Gastrocnemius medialis (tissue), 4 donors: ENCODE measurements around the gene CCSER2. TPM values are rescaled to one million over a fixed set of nuclear protein-coding genes. Genes with fewer than 3 reads are reported as not detected.

Source experiments
- ATAC-seq, 2 donors: fragments of 150-250 bp; one replicate each; pipeline ENCODE4 v1.9.1; 2016
- DNase-seq, 2 donors: peaks; one replicate each; pipeline ENCODE4 v3.0.0-alpha.2; 2019
- H3K27ac ChIP-seq, 4 donors: fragments of 200-600 bp; sonication (generic); 1 replicate in 1 of 4; 2 replicates in 3 of 4; pipeline ENCODE4 v1.5.1; 2016 to 2018; ENCODE audit warnings: mild to moderate bottlenecking in 2 of 4, moderate library complexity in 1 of 4
- H3K27me3 ChIP-seq, 3 donors: fragments of 200-600 bp; sonication (generic) in 2 of 3; 1 replicate in 1 of 3; 2 replicates in 2 of 3; pipeline versions ENCODE4 v1.5.1 to v1.6.0; 2016 to 2019; ENCODE audit warnings: mild to moderate bottlenecking in 1 of 3, moderate library complexity in 1 of 3
- H3K36me3 ChIP-seq, 2 donors: fragments of 200-600 bp; sonication (generic) in 1 of 2; one replicate each; pipeline ENCODE4 v1.5.1; 2017 to 2018
- H3K4me1 ChIP-seq, 2 donors: fragments of 200-600 bp; sonication (generic) in 1 of 2; one replicate each; pipeline ENCODE4 v1.5.1; 2016 to 2017; ENCODE audit warnings: mild to moderate bottlenecking in 2 of 2
- H3K4me3 ChIP-seq, 4 donors: fragments of 200-600 bp; sonication (generic) in 3 of 4; 1 replicate in 1 of 4; 2 replicates in 3 of 4; pipeline ENCODE4 v1.5.1; 2016 to 2019; ENCODE audit warnings: mild to moderate bottlenecking in 2 of 4
- H3K9me3 ChIP-seq, 3 donors: fragments of 200-600 bp; sonication (generic) in 2 of 3; 1 replicate in 1 of 3; 2 replicates in 2 of 3; pipeline ENCODE4 v1.5.1; 2016 to 2019
- CTCF ChIP-seq, 5 experiments: fragments of 450-650 bp in 3 of 5; fragments of 200-600 bp in 2 of 5; sonication (generic) in 2 of 5; IDR thresholded peaks in 4 of 5; conservative IDR thresholded peaks in 1 of 5; 1 replicate in 4 of 5; 2 replicates in 1 of 5; pipeline ENCODE4 v1.5.1; 2016 to 2019; ENCODE audit warnings: antibody characterized with exemption in 5 of 5, mild to moderate bottlenecking in 3 of 5, moderate library complexity in 3 of 5
- POLR2A ChIP-seq, 2 donors: fragments of 450-650 bp; IDR thresholded peaks; one replicate each; pipeline ENCODE4 v1.6.1; 2017; ENCODE audit warnings: antibody characterized with exemption in 2 of 2, mild to moderate bottlenecking in 2 of 2, moderate library complexity in 2 of 2
- in situ Hi-C, 4 donors: fragments of 200-750 bp; cut with MboI; loops; one replicate each; pipeline versions ENCODE4 v1.15.0 to v1.8.0; 2017; ENCODE audit warnings: low sequenced_read_pairs in 4 of 4
- intact Hi-C: fragments of 100-400 bp; cut with DNase I; formaldehyde crosslinking; loops from one replicate; pipeline ENCODE4 v1.15.1; 2023; ENCODE audit warnings: low total_unique reads
- total RNA-seq, 4 donors: library from RNA; depleted of rRNA; stranded (reverse); fragments of >200 nt; gene quantifications; one replicate each; pipeline versions ENCODE4 v1.1.0 to v1.2.3, GENCODE V29; 2016

Gene CCSER2
- total RNA-seq, 4 donors from 2014 or later: 39.8 to 61.8 (median 49.2) TPM

GRCh38 chr10:84329196-84329611 lies 815 bp downstream of the CCSER2 start:
- Histone ChIP-seq H3K4me1 (peaks cover 33 to 41% of the 10 kb centered on the region in 2 donors), H3K36me3 (no peaks in the 10 kb centered on the region), H3K4me3 (peak overlapping the region; percentile 51 to 92 (median 66)), H3K9me3 (no peaks in the 10 kb centered on the region), H3K27ac (peak overlapping the region; percentile 76 to 97 (median 86)), H3K27me3 (no peaks in the 10 kb centered on the region)
- intact Hi-C loops (loop anchor here (2.0 to 5.0 kb wide), 2 partner anchors 96 to 192 kb away; partner anchors contain the start of gene GHITM), in situ Hi-C loops (loop anchor here in 1 of 4 donors (25.0 kb wide), 1 partner anchor 192 kb away; the partner anchor contains the start of gene GHITM)
- TF ChIP-seq CTCF (IDR thresholded peaks at IDR 0.05 in 4 of 5, conservative IDR thresholded peaks at IDR 0.05 in 1 of 5) (no peak), POLR2A (IDR thresholded peaks at IDR 0.05) (no peak)
- ATAC-seq: no peak
- DNase-seq: no peak

GRCh38 chr10:84329986-84330651 lies 1.7 kb downstream of the CCSER2 start:
- H3K4me1 ChIP-seq: peaks cover 36 to 49% of the 10 kb centered on the region in 2 donors
- DNase-seq (no peak), ATAC-seq (no peak)
- no peaks in the 10 kb centered on the region for H3K36me3 ChIP-seq
- no peak overlapping the region for H3K4me3 ChIP-seq
- TF ChIP-seq POLR2A (IDR thresholded peaks at IDR 0.05) (no peak), CTCF (IDR thresholded peaks at IDR 0.05 in 4 of 5, conservative IDR thresholded peaks at IDR 0.05 in 1 of 5) (no peak)
- no peaks in the 10 kb centered on the region for H3K27me3 ChIP-seq
- intact Hi-C loops (loop anchor here (2.0 to 5.0 kb wide), 2 partner anchors 95 to 193 kb away; partner anchors contain the start of gene GHITM), in situ Hi-C loops (loop anchor here in 2 of 4 donors (10.0 to 25.0 kb wide), 2 partner anchors 185 to 193 kb away; partner anchors contain the start of gene GHITM (in 1 of the 2))
- peak overlapping the region in 2 of 4 donors; percentile 80 to 92 for H3K27ac ChIP-seq
- H3K9me3 ChIP-seq: no peaks in the 10 kb centered on the region

GRCh38 chr10:84331091-84331490 lies 2.7 kb downstream of the CCSER2 start:
- intact Hi-C loops (no loop called here), in situ Hi-C loops (loop anchor here in 2 of 4 donors (10.0 to 25.0 kb wide), 2 partner anchors 186 to 194 kb away; partner anchors contain the start of gene GHITM (in 1 of the 2))
- H3K9me3 ChIP-seq: no peaks in the 10 kb centered on the region
- ATAC-seq (no peak), DNase-seq (no peak)
- TF ChIP-seq CTCF (IDR thresholded peaks at IDR 0.05 in 4 of 5, conservative IDR thresholded peaks at IDR 0.05 in 1 of 5): no peak
- TF ChIP-seq POLR2A (IDR thresholded peaks at IDR 0.05): no peak
- no peak overlapping the region for H3K4me3 ChIP-seq
- H3K4me1 ChIP-seq: peaks cover 42 to 49% of the 10 kb centered on the region in 2 donors
- no peaks in the 10 kb centered on the region for H3K36me3 ChIP-seq
- no peaks in the 10 kb centered on the region for H3K27me3 ChIP-seq
- H3K27ac ChIP-seq: no peak overlapping the region

GRCh38 chr10:84333864-84334451 lies 5.6 kb downstream of the CCSER2 start:
- H3K4me1 ChIP-seq: peaks cover 42 to 63% of the 10 kb centered on the region in 2 donors
- no peak for ATAC-seq
- intact Hi-C loops: no loop called here
- H3K36me3 ChIP-seq: no peaks in the 10 kb centered on the region
- H3K4me3 ChIP-seq: no peak overlapping the region
- H3K27me3 ChIP-seq: no peaks in the 10 kb centered on the region
- H3K27ac ChIP-seq: no peak overlapping the region
- TF ChIP-seq POLR2A (IDR thresholded peaks at IDR 0.05) (no peak), CTCF (IDR thresholded peaks at IDR 0.05 in 4 of 5, conservative IDR thresholded peaks at IDR 0.05 in 1 of 5) (no peak)
- in situ Hi-C loops: loop anchor here in 2 of 4 donors (10.0 to 25.0 kb wide), 2 partner anchors 189 to 197 kb away; partner anchors contain the start of gene GHITM (in 1 of the 2)
- DNase-seq: no peak
- H3K9me3 ChIP-seq: no peaks in the 10 kb centered on the region
